ENCODE data around the gene PPP2R5D.

- TF ChIP-seq NR2F2 (IDR thresholded peaks at IDR 0.05), result no peak
- no peak for TF ChIP-seq CTCF (IDR thresholded peaks at IDR 0.05; ENCODE audit: low read depth, low read length, missing input control)
- no peak for TF ChIP-seq GABPA (IDR thresholded peaks at IDR 0.05 in 1 of 2, conservative IDR thresholded peaks at IDR 0.05 in 1 of 2)
- no peak for TF ChIP-seq EGR1 (IDR thresholded peaks at IDR 0.05; ENCODE audit: low read depth in 2 of 2)
- TF ChIP-seq RAD21 (IDR thresholded peaks at IDR 0.05), result no peak
- no peak for TF ChIP-seq MAX (IDR thresholded peaks at IDR 0.05)
- TF ChIP-seq ZBTB33 (IDR thresholded peaks at IDR 0.05), result no peak
- no peak for TF ChIP-seq YY1 (IDR thresholded peaks at IDR 0.05)
- no peak for TF ChIP-seq JUND (IDR thresholded peaks at IDR 0.05)
- no peak for TF ChIP-seq SP1 (IDR thresholded peaks at IDR 0.05)
Observed at GRCh38 chr6:42935322-42935721, 49.0 kb upstream of the PPP2R5D start.
